Spleen (tissue), 11 donors: ENCODE data around the gene SPECC1. TPM values are rescaled to one million over a fixed set of nuclear protein-coding genes. Genes with fewer than 3 reads are reported as not detected.

ENCODE experiments used
- DNase-seq: peaks from one replicate; pipeline ENCODE4 v3.0.0-alpha.2; 2020
- H3K27ac ChIP-seq, 8 donors: fragments of 200-600 bp; sonication (generic) in 7 of 8; 1 replicate in 4 of 8; 2 replicates in 4 of 8; pipeline versions ENCODE4 v1.5.0 to v1.8.0; 2016 to 2021; ENCODE audit warnings: inconsistent platforms in 4 of 8, mild to moderate bottlenecking in 4 of 8, moderate library complexity in 1 of 8
- H3K27me3 ChIP-seq, 7 donors: fragments of 200-600 bp; sonication (generic) in 6 of 7; replicated peaks in 1 of 7; 1 replicate in 4 of 7; 2 replicates in 3 of 7; pipeline versions ENCODE4 v1.5.0 to v1.8.0; 2016 to 2021; ENCODE audit warnings: inconsistent platforms in 3 of 7, mild to moderate bottlenecking in 1 of 7
- H3K36me3 ChIP-seq, 6 donors: fragments of 200-600 bp; sonication (generic) in 5 of 6; 1 replicate in 4 of 6; 2 replicates in 2 of 6; pipeline versions ENCODE4 v1.5.0 to v1.8.0; 2016 to 2021; ENCODE audit warnings: inconsistent platforms in 2 of 6
- H3K4me1 ChIP-seq, 6 donors: fragments of 200-600 bp; sonication (generic) in 5 of 6; 1 replicate in 3 of 6; 2 replicates in 3 of 6; pipeline versions ENCODE4 v1.5.0 to v1.8.0; 2016 to 2021; ENCODE audit warnings: inconsistent platforms in 3 of 6
- H3K4me3 ChIP-seq, 8 donors: fragments of 200-600 bp; sonication (generic) in 7 of 8; 1 replicate in 4 of 8; 2 replicates in 4 of 8; pipeline versions ENCODE4 v1.5.0 to v1.8.0; 2016 to 2021; ENCODE audit warnings: inconsistent platforms in 4 of 8, mild to moderate bottlenecking in 4 of 8, moderate library complexity in 2 of 8
- H3K9me3 ChIP-seq, 8 donors: fragments of 200-600 bp; sonication (generic) in 7 of 8; 1 replicate in 4 of 8; 2 replicates in 4 of 8; pipeline versions ENCODE4 v1.5.0 to v1.8.0; 2016 to 2021; ENCODE audit warnings: inconsistent platforms in 4 of 8
- POLR2A ChIP-seq, 3 donors: fragments of 450-650 bp; IDR thresholded peaks; one replicate each; pipeline ENCODE4 v1.5.1; 2017; ENCODE audit warnings: antibody characterized with exemption in 3 of 3, mild to moderate bottlenecking in 1 of 3
- POLR2AphosphoS5 ChIP-seq, 3 donors: sonication (generic); formaldehyde crosslinking; IDR thresholded peaks; one replicate each; pipeline ENCODE4 v1.5.1; 2017; ENCODE audit warnings: antibody characterized with exemption in 3 of 3
- WGBS, 5 donors: extraction: QIAGEN DNeasy Blood & Tissue Kit in 3 of 5; methylation state at CpG; one replicate each; pipeline versions ENCODE4 v1.1.5 to v1.1.7; 2013 to 2018; 5-methylcytosine and 5-hydroxymethylcytosine counted together
- intact Hi-C: fragments of 100-400 bp; cut with DNase I; formaldehyde crosslinking; loops from one replicate; pipeline ENCODE4 v1.15.0; 2023; ENCODE audit warnings: low total_unique reads
- polyA plus RNA-seq, 3 donors: library from polyadenylated mRNA; stranded (reverse); fragments of 200-250 nt; gene quantifications; one replicate each; pipeline ENCODE4 v1.2.1, GENCODE V29; 2013
- total RNA-seq, 7 donors: library from RNA; depleted of rRNA in 3 of 7; stranded (reverse); fragments of >200 nt in 3 of 7; fragmentation: NEBNext Ultra II Directional in 4 of 7; extraction: Animal tissue kit (Norgen Biotek cat#: 25700) in 4 of 7; gene quantifications; one replicate each; pipeline versions ENCODE4 v1.1.0 to v1.2.1, GENCODE V29; 2016 to 2021
- TF ChIP-seq, protein P1 (sequence below), 11 experiments: fragments of 200-600 bp in 7 of 11; fragments of 450-650 bp in 4 of 11; sonication (generic) in 4 of 11; IDR thresholded peaks in 8 of 11; conservative IDR thresholded peaks in 3 of 11; 1 replicate in 7 of 11; 2 replicates in 4 of 11; pipeline versions ENCODE4 v1.4.0 to v1.8.0; 2016 to 2021; ENCODE audit warnings: antibody characterized with exemption in 11 of 11, inconsistent platforms in 4 of 11, mild to moderate bottlenecking in 1 of 11
- donor health status: healthy with polysubstance abuse.
- donor health status: DM: no; HTN: no; CAD: no; lungs with moderate emphysema.
- donor health status: DM: no; HTN: no; CAD: no.
- donor health status: Bipolar disorder and iron deficiency.
- donor health status: healthy.
- donor health status: DM: no; HTN: no; CAD: no.
- donor health status: DM: yes; HTN: yes; CAD: no.

The SPECC1 gene
- total and polyA plus RNA-seq, 10 donors: 7.4 to 129 (median 84.8) TPM

DNA sequence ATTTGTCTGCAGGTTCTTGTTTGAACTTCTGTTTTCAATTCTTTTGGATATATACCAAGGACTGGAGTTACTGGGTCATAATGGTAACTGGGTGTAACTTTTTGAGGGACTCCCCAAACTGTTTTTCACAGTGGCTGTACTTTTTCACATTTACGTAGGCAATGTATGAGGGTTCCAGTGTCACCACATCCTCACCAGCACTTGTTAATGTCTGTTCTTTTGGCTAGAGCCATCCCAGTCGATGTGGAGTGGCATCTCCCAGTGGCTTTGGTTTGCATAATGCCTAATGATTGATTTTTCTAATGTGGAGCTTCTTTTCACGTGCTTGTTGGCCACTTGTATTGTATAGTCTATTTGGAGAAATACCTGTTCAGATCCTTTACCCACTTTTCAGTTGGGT lies 59.3 kb downstream of the SPECC1 start:
- H3K27ac ChIP-seq: no peak overlapping the region
- no peaks in the 10 kb centered on the region for H3K36me3 ChIP-seq
- DNase-seq: no peak
- H3K9me3 ChIP-seq: no peaks in the 10 kb centered on the region
- 83 to 94% (median 89%) methylated on average over 3 of the region's 3 CpGs for WGBS, 5 donors
- no peaks in the 10 kb centered on the region for H3K27me3 ChIP-seq
- H3K4me1 ChIP-seq: peaks cover 0 to 31% (median 21%) of the 10 kb centered on the region in 6 donors
- intact Hi-C loops: no loop called here
- TF ChIP-seq, protein P1, sequence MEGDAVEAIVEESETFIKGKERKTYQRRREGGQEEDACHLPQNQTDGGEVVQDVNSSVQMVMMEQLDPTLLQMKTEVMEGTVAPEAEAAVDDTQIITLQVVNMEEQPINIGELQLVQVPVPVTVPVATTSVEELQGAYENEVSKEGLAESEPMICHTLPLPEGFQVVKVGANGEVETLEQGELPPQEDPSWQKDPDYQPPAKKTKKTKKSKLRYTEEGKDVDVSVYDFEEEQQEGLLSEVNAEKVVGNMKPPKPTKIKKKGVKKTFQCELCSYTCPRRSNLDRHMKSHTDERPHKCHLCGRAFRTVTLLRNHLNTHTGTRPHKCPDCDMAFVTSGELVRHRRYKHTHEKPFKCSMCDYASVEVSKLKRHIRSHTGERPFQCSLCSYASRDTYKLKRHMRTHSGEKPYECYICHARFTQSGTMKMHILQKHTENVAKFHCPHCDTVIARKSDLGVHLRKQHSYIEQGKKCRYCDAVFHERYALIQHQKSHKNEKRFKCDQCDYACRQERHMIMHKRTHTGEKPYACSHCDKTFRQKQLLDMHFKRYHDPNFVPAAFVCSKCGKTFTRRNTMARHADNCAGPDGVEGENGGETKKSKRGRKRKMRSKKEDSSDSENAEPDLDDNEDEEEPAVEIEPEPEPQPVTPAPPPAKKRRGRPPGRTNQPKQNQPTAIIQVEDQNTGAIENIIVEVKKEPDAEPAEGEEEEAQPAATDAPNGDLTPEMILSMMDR (IDR thresholded peaks at IDR 0.05 in 8 of 11, conservative IDR thresholded peaks at IDR 0.05 in 3 of 11): no peak
- TF ChIP-seq POLR2A (IDR thresholded peaks at IDR 0.05) (no peak), POLR2AphosphoS5 (IDR thresholded peaks at IDR 0.05) (no peak)
- H3K4me3 ChIP-seq: no peak overlapping the region

DNA sequence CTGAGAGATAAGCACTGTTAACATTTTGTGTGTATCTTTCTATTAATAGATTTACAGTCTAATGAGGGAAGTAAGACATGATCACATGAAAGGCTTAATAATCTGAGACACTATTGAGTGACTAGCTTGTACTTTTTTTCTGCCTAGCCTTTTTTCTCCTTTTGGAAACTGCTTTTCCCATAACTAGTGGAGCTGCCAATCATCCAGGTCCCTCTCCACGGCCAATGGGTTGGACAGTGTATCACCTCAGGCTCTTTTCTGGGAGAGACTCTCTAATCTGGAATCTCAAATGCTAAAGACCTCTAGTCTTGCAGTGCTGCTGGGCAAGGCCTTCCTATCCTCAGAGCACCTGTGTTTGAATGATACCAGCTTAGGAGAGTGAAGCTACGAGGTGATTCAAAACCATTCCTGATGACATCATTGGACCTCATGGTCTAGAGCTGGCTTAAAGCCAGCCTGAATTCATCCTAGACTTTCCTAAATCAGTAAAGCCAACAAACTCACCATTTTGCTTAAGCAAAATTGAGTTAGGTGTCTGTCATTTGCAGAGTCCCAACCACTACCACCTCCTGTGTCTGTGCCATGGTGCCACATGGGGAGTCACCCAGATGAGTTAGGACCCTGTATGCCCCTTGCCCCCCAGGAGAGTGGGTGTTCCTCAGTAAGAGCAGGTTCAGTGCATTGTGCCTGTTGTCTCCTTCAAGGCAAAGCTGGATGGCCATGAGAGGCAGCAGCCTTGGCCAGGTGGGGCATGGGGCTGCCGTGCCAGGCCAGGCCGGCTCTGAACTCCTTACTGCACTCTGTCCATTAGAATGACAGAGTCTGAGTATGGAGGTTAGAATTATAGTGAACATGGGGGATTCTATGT lies 62.9 kb downstream of the SPECC1 start:
- no peaks in the 10 kb centered on the region for H3K36me3 ChIP-seq
- no peak for DNase-seq
- H3K9me3 ChIP-seq: no peaks in the 10 kb centered on the region
- TF ChIP-seq, protein P1 (IDR thresholded peaks at IDR 0.05 in 8 of 11, conservative IDR thresholded peaks at IDR 0.05 in 3 of 11): no peak
- no peak for TF ChIP-seq POLR2AphosphoS5 (IDR thresholded peaks at IDR 0.05)
- no peak for TF ChIP-seq POLR2A (IDR thresholded peaks at IDR 0.05)
- peaks cover 0 to 46% (median 24%) of the 10 kb centered on the region in 6 donors for H3K4me1 ChIP-seq
- intact Hi-C loops: no loop called here
- no peak overlapping the region for H3K4me3 ChIP-seq
- peak overlapping the region in 3 of 8 donors; percentile 68 to 78 (median 69) for H3K27ac ChIP-seq
- 65 to 92% (median 90%) methylated on average over 2 to 4 of the region's 4 CpGs for WGBS, 5 donors
- H3K27me3 ChIP-seq: no peaks in the 10 kb centered on the region

DNA sequence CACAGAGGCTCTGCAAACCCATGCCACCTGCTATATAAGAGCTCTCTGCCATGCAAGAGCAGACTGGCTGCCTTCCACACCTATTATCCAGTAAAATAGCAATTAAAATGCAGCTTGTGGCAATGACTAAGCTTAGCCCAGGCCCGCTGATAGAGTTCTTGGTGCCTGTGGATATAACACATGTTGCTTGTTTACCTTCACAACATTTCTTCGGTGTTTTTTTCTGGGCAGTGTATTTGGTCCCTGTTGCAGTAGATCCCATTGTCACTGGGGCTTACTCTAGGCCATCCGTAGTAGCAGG lies 63.5 kb downstream of the SPECC1 start:
- Histone ChIP-seq H3K36me3 (no peaks in the 10 kb centered on the region), H3K9me3 (no peaks in the 10 kb centered on the region), H3K4me1 (peaks cover 0 to 50% (median 24%) of the 10 kb centered on the region in 6 donors), H3K27ac (peak overlapping the region in 6 of 8 donors; percentile 3 to 78 (median 56)), H3K27me3 (no peaks in the 10 kb centered on the region), H3K4me3 (no peak overlapping the region)
- 56 to 76% (median 74%) methylated on average over 3 of the region's 3 CpGs for WGBS, 5 donors
- DNase-seq: no peak
- intact Hi-C loops: no loop called here
- TF ChIP-seq, protein P1 (IDR thresholded peaks at IDR 0.05 in 8 of 11, conservative IDR thresholded peaks at IDR 0.05 in 3 of 11): no peak
- TF ChIP-seq POLR2AphosphoS5 (IDR thresholded peaks at IDR 0.05): no peak
